Activated T-helper 1 cell treated with anti-CD3 and anti-CD28 coated beads, Interleukin-12 subunit alpha, Interleukin-12 subunit beta, Interleukin-2, Interleukin-4 antibody, amounts not matched to agents 30 ng/mL and 10 ng/mL and 1 ng/mL, durations not matched to agents 14 hours and 24 hours and 36 hours (primary cell): ENCODE results near the gene CHST9. TPM values are rescaled to one million over a fixed set of nuclear protein-coding genes. Genes with fewer than 3 reads are reported as not detected.
"Not testable (repeated sequence)": the region's sequence is repeated elsewhere in the genome, so short reads cannot be mapped to it uniquely, and the experiment has no call there.

ENCODE experiments used
- DNase-seq: peaks from one replicate; pipeline ENCODE4 v3.0.0; 2021; ENCODE audit warnings: low spot score
- H3K27ac Mint-ChIP-seq: one replicate; pipeline ENCODE4 v1.8.0; 2021; ENCODE audit warnings: mild to moderate bottlenecking, mixed read lengths
- H3K27me3 Mint-ChIP-seq: one replicate; pipeline ENCODE4 v1.8.0; 2022; ENCODE audit warnings: mild to moderate bottlenecking, moderate library complexity, mixed read lengths; ENCODE audit not compliant: insufficient read depth
- H3K36me3 Mint-ChIP-seq: one replicate; pipeline ENCODE4 v1.8.0; 2021; ENCODE audit warnings: low read depth, mixed read lengths
- H3K4me1 Mint-ChIP-seq: one replicate; pipeline ENCODE4 v1.8.0; 2021; ENCODE audit warnings: low read depth, mixed read lengths
- H3K4me3 Mint-ChIP-seq: one replicate; pipeline ENCODE4 v1.8.0; 2021; ENCODE audit warnings: mild to moderate bottlenecking, moderate library complexity, mixed read lengths
- H3K9me3 Mint-ChIP-seq: one replicate; pipeline ENCODE4 v1.8.0; 2021; ENCODE audit warnings: mixed read lengths
- intact Hi-C: fragments of 100-400 bp; cut with micrococcal nuclease; formaldehyde crosslinking; loops from one replicate; pipeline ENCODE4 v1.15.1; 2024
- total RNA-seq: library from RNA; stranded (reverse); gene quantifications from 2 replicates; pipeline ENCODE4 v1.2.3, GENCODE V29; 2022

The CHST9 gene, protein sequence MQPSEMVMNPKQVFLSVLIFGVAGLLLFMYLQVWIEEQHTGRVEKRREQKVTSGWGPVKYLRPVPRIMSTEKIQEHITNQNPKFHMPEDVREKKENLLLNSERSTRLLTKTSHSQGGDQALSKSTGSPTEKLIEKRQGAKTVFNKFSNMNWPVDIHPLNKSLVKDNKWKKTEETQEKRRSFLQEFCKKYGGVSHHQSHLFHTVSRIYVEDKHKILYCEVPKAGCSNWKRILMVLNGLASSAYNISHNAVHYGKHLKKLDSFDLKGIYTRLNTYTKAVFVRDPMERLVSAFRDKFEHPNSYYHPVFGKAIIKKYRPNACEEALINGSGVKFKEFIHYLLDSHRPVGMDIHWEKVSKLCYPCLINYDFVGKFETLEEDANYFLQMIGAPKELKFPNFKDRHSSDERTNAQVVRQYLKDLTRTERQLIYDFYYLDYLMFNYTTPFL
- total RNA-seq, result not detected in 2 replicates

DNA sequence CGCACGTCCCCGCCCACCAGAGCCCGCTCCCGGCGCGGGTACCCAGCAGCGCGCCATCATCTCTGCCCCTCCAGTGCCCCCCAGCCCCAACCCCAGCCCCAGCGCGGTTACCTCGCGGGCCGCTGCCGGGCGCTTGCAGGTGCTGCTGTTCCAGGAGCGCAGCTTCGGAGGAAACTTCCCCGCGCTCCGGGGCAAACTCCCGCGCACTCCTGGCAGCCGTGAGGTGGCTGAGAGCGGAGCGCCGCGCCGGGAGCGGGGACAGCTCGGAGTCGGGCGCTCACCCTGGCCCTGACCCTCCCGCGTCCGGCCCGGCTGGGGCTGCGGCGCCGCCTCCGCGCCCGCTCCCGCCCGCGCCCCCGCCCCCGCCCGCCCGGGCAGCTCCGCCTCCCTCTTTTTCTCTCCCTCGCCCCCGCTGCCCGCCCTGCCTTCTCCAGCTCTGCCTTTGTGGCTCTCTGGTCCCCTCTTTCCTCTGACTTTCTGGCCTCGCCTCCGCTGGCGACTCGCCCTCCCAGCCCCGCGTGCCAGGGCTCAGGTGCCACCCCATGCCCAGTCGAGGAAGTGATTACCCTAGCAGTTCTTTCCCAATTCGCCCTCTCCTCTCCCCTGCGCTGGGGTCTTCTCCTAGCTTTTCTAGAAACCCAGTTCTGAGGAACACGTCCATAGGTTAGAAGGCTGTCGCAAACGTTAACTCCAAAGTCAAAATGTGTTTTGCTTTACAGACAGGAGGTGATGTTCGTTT lies at the start of gene CHST9:
Gene CHST9 (minus strand): TSS at position 284 of the 739 bp plus-strand sequence. CDS start 42,499 bp downstream, outside the sequence.
- Mint-ChIP-seq H3K36me3 (no peaks in the 10 kb centered on the region), H3K27ac (no peak within 1 kb of the TSS), H3K4me1 (no peaks in the 10 kb centered on the region), H3K27me3 (peaks cover 14% of the 10 kb centered on the region), H3K4me3 (no peak within 1 kb of the TSS), H3K9me3 (no peaks in the 10 kb centered on the region)
- DNase-seq, result no peak
- intact Hi-C loops, result no loop called here

DNA sequence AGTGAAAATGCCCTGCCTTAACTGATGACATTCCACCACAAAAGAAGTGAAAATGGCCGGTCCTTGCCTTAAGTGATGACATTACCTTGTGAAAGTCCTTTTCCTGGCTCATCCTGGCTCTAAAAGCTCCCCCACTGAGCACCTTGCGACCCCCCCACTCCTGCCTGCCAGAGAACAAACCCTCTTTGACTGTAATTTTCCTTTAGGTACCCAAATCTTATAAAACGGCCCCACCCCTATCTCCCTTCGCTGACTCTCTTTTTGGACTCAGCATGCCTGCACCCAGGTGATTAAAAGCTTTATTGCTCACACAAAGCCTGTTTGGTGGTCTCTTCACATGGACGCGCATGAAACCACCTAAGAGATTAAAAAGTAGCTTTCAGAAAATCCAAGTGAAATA lies 47.2 kb upstream of the CHST9 start:
- H3K27ac Mint-ChIP-seq, intact Hi-C loops, H3K27me3 Mint-ChIP-seq, H3K9me3 Mint-ChIP-seq, H3K4me3 Mint-ChIP-seq, H3K36me3 Mint-ChIP-seq, H3K4me1 Mint-ChIP-seq, DNase-seq: not testable (repeated sequence)

DNA sequence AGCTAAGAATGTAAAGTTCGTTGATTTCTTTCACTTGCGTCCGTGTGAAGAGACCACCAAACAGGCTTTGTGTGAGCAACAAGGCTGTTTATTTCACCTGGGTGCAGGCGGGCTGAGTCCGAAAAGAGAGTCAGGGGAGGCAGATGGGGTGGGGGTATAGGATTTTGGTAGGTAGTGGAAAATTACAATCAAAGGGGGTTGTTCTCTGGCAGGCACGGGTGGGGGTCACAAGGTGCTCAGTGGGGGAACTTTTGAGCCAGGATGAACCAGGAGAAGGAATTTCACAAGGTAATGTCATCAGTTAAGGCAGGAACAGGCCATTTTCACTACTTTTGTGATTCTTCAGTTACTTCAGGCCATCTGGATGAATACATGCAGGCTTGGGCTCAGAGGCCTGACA lies 46.6 kb upstream of the CHST9 start:
- H3K4me1 Mint-ChIP-seq, intact Hi-C loops, H3K9me3 Mint-ChIP-seq, H3K27me3 Mint-ChIP-seq, H3K4me3 Mint-ChIP-seq, H3K27ac Mint-ChIP-seq, DNase-seq, H3K36me3 Mint-ChIP-seq: not testable (repeated sequence)

DNA sequence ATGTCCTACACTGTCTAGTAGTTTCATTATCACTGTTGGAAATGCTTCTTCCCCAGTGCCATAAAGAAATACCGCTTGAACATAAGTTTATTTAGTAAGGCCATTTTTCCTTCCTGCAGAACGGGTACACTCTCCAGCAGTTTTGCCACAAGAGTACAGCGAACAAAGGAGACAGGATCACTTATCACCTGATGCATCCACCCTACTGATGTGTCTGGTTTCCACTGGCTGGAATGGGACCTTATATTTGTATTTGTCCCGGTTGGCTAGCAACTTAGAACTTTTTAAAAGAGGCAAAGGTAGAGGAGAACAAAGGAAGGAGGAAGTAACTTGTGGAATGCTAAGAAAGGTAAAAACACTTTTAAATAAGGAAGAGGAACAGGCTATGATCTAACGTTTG lies 46.1 kb upstream of the CHST9 start:
- H3K27me3 Mint-ChIP-seq, intact Hi-C loops, H3K36me3 Mint-ChIP-seq, H3K4me3 Mint-ChIP-seq, H3K4me1 Mint-ChIP-seq, DNase-seq, H3K27ac Mint-ChIP-seq: not testable (repeated sequence)
- peaks cover 13% of the 10 kb centered on the region for H3K9me3 Mint-ChIP-seq

- H3K4me3 Mint-ChIP-seq, result no peak overlapping the region
- peaks cover 17% of the 10 kb centered on the region for H3K9me3 Mint-ChIP-seq
- H3K4me1 Mint-ChIP-seq, result no peaks in the 10 kb centered on the region
- H3K27me3 Mint-ChIP-seq, result no peaks in the 10 kb centered on the region
- intact Hi-C loops, result no loop called here
- H3K36me3 Mint-ChIP-seq, result no peaks in the 10 kb centered on the region
- no peak for DNase-seq
- H3K27ac Mint-ChIP-seq, result no peak overlapping the region
Measured at GRCh38 chr18:27227721-27228120, 42.6 kb upstream of the CHST9 start.

DNA sequence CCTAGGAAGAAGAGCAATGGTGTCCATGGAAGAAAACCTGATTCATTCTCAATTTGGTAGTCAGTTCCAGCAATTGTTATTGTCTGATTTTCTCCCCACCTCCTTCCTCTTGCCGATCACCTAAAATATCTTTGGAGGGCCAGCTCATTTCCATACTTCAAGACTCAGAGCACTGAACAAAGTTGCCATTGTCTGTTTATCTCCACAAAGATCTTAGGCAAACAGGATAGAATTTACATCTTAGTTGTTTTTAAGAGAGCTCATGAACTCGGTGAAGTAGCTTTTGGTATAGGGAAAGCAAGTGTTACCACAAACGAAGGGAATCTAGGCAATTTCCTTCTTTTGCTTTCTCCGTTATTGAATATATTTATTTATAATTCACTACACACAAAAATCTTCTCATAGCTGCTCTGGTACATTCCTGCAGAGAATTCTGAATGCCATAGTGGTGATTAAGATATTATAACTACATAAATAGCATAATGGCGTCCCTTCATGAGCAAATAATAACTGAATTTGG lies 41.5 kb upstream of the CHST9 start:
- Mint-ChIP-seq H3K27me3 (no peaks in the 10 kb centered on the region), H3K36me3 (no peaks in the 10 kb centered on the region), H3K4me1 (no peaks in the 10 kb centered on the region), H3K27ac (no peak overlapping the region), H3K9me3 (peaks cover 16% of the 10 kb centered on the region), H3K4me3 (no peak overlapping the region)
- no peak for DNase-seq
- intact Hi-C loops, result no loop called here

- Mint-ChIP-seq H3K4me3 (no peak overlapping the region), H3K4me1 (no peaks in the 10 kb centered on the region), H3K36me3 (no peaks in the 10 kb centered on the region), H3K27me3 (no peaks in the 10 kb centered on the region), H3K9me3 (peaks cover 11% of the 10 kb centered on the region), H3K27ac (no peak overlapping the region)
- intact Hi-C loops, result no loop called here
- DNase-seq, result no peak
Measured at GRCh38 chr18:27225947-27226481, 40.9 kb upstream of the CHST9 start.

DNA sequence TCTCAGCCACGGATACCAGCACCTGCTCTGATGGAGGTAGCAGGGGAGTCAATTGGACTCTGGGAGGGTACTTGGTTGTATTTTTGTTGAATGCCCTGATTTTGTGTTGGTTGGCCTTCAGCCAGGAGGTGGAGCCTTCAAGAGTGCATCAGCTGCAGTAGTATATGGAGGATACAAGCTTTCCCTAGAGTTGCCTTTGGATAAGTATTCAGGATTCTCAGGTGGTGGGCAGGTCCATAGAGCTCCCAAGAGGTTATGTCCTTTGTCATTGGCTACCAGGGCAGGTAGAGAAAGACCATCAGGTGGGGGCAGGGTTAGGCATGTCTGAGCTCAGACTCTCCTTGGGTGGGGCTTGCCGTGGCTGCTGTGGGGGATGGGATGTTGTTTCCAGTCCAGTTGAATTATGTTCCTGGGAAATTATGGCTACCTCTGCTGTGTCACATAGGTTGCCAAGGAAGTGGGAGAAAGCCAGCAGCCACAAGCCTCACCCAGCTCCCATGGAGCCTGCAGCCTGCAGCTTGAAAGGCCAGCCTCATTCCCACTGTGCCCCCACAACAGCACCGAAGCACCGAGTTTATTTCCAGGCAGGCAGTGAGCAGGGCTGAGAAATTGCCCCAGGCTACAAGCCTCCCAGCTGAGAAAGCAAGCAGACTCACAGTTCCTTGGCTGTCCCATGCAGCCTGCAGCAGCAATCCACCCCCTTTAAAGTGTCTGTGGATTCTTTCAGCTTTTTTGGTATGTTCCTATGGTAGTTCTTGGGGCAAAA lies 38.6 kb upstream of the CHST9 start:
- H3K9me3 Mint-ChIP-seq, result peaks cover 8% of the 10 kb centered on the region
- H3K27me3 Mint-ChIP-seq, result no peaks in the 10 kb centered on the region
- H3K36me3 Mint-ChIP-seq, result no peaks in the 10 kb centered on the region
- no peak for DNase-seq
- H3K4me1 Mint-ChIP-seq, result no peaks in the 10 kb centered on the region
- intact Hi-C loops, result no loop called here
- no peak overlapping the region for H3K27ac Mint-ChIP-seq
- no peak overlapping the region for H3K4me3 Mint-ChIP-seq

DNA sequence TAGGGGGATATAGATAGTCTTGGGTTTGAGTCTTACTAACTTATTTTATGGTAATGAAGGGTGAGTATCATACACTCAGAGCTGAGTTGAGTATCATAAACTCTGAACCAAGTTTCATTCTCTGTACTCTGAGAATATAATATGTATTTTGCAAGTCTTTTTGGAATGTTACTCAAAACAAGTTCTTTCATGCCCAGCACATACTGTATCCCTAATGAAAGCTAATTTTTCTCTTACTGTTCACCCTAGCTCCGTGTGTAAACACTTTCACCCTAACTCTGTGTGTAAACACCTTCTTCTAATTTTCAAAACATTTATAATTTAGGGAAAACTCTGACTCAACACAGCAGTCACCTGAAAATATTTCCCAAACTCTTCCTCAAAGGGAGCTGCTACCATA lies 29.7 kb upstream of the CHST9 start:
- intact Hi-C loops, result no loop called here
- Mint-ChIP-seq H3K9me3 (peaks cover 14% of the 10 kb centered on the region), H3K36me3 (no peaks in the 10 kb centered on the region), H3K27ac (no peak overlapping the region), H3K27me3 (no peaks in the 10 kb centered on the region), H3K4me3 (no peak overlapping the region), H3K4me1 (no peaks in the 10 kb centered on the region)
- DNase-seq, result no peak

- Mint-ChIP-seq H3K4me3 (no peak overlapping the region), H3K9me3 (peaks cover 14% of the 10 kb centered on the region), H3K4me1 (no peaks in the 10 kb centered on the region), H3K27ac (no peak overlapping the region), H3K27me3 (no peaks in the 10 kb centered on the region), H3K36me3 (no peaks in the 10 kb centered on the region)
- DNase-seq, result no peak
- intact Hi-C loops, result no loop called here
Measured at GRCh38 chr18:27213123-27213717, 28.1 kb upstream of the CHST9 start.

DNA sequence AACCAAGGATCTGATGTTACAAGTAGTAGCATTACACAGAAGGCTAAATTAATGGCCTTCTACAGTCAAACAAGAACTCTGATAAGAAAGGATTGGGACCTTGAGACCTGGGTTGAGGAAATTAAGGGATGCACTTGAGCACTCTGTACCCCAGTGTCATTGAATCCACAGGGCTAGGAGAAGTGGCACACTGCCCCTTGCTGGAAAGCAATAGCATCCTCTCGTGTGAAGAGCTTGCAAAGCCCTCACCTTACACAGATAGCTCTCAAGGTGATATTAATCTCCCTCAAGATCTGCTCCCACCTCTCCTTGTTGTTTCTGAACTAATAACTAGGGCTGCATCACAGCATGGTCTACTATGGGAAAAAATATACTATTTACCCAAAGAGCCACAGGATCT lies 26.5 kb upstream of the CHST9 start:
- Mint-ChIP-seq H3K4me3 (no peak overlapping the region), H3K36me3 (no peaks in the 10 kb centered on the region), H3K27ac (no peak overlapping the region), H3K4me1 (no peaks in the 10 kb centered on the region), H3K9me3 (peaks cover 11% of the 10 kb centered on the region), H3K27me3 (no peaks in the 10 kb centered on the region)
- intact Hi-C loops, result no loop called here
- no peak for DNase-seq

- Mint-ChIP-seq H3K36me3 (no peaks in the 10 kb centered on the region), H3K4me1 (no peaks in the 10 kb centered on the region), H3K4me3 (no peak overlapping the region), H3K27ac (no peak overlapping the region), H3K27me3 (no peaks in the 10 kb centered on the region), H3K9me3 (no peaks in the 10 kb centered on the region)
- DNase-seq, result no peak
- intact Hi-C loops, result no loop called here
Measured at GRCh38 chr18:27206411-27206810, 21.3 kb upstream of the CHST9 start.
